ENCODE results near the gene KY. TPM values are rescaled to one million over a fixed set of nuclear protein-coding genes. Genes with fewer than 3 reads are reported as not detected.

KY gene
- total and polyA plus RNA-seq, 10 of the 15 experiments (the other 5 are each of a cell fraction or from before 2014, with no cell fraction given) = 0.04 to 0.11 TPM; not detected in 8

DNA sequence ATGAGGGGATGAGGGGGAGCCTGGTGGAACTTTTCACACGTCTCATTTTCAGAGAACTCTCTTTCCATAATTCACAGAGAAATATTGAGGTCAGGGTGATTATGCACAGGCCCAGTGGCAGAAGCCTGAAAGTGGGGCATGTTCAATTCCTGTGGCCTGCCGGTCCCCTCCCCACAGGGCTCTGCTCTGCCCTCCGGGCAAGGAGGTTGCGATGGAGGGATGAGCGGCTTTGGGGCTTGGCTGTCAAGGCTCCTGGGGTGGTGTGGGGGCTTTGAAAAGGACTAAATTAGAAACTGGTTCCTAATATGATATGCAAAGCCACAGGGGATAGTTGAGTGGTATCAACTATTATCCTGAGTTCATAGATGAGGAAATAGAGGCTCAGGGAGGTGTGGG lies 9.2 kb upstream of the KY start:
- no peak for ATAC-seq
- ChIA-PET CTCF (no interaction called here), RAD21 (ENCODE audit: unreplicated experiment) (no interaction called here), POLR2A (no interaction called here), SMC1A (ENCODE audit: uncharacterized antibody, unreplicated experiment) (no interaction called here)
- Histone ChIP-seq H3K27ac (ENCODE audit: control insufficient read depth, insufficient read depth) (no peak overlapping the region), H3K9ac (ENCODE audit: control insufficient read depth, insufficient read depth, low read length) (no peak overlapping the region), H3K4me2 (ENCODE audit: control insufficient read depth, insufficient read depth) (no peak overlapping the region), H3K27me3 (replicated peaks in 1 of 2; ENCODE audit: control insufficient read depth in 2 of 2, insufficient read depth in 2 of 2, low read length in 1 of 2) (no peaks in the 10 kb centered on the region), H3K4me3 (no peak overlapping the region), H4K20me1 (ENCODE audit: control insufficient read depth, insufficient read depth) (no peaks in the 10 kb centered on the region; the same call in 1 of the 2 replicates), H3K36me3 (ENCODE audit: control insufficient read depth in 2 of 2, insufficient read depth in 2 of 2, low read length in 1 of 2) (no peaks in the 10 kb centered on the region), H3K9me3 (replicated peaks; ENCODE audit: control insufficient read depth, insufficient read depth, low read length) (no peaks in the 10 kb centered on the region), H2AFZ (ENCODE audit: control insufficient read depth, low read depth, low read length) (no peak overlapping the region), H3K79me2 (ENCODE audit: control insufficient read depth, insufficient read depth, low read length) (no peaks in the 10 kb centered on the region), H3K4me1 (ENCODE audit: control insufficient read depth, insufficient read depth, low read length) (no peaks in the 10 kb centered on the region)
- intact Hi-C loops (cut with micrococcal nuclease; ENCODE audit: unreplicated experiment) = no loop called here
- WGBS (ENCODE audit: insufficient coverage, insufficient replicate concordance, low lambda C conversion rate, missing lambda C conversion rate) = 32% methylated on average over 5 of the region's 5 CpGs
- no TSS peak for BruUV-seq (replicated peaks)
- FAIRE-seq = no peak
- DNase-seq (ENCODE audit: low read depth, low spot score) = no peak
- in situ Hi-C loops (cut with MboI) = no loop called here
- TF ChIP-seq PAX8 (IDR thresholded peaks at IDR 0.05) (no peak), SMARCA5 (IDR thresholded peaks at IDR 0.05) (no peak), LARP7 (IDR thresholded peaks at IDR 0.05) (no peak), BHLHE40 (IDR thresholded peaks at IDR 0.05; ENCODE audit: borderline replicate concordance in 1 of 2, low read depth in 2 of 2, low read length in 1 of 2) (no peak), NFYA (IDR thresholded peaks at IDR 0.05; ENCODE audit: borderline replicate concordance, low read depth, low read length) (no peak)
- TF ChIP-seq, protein P1, sequence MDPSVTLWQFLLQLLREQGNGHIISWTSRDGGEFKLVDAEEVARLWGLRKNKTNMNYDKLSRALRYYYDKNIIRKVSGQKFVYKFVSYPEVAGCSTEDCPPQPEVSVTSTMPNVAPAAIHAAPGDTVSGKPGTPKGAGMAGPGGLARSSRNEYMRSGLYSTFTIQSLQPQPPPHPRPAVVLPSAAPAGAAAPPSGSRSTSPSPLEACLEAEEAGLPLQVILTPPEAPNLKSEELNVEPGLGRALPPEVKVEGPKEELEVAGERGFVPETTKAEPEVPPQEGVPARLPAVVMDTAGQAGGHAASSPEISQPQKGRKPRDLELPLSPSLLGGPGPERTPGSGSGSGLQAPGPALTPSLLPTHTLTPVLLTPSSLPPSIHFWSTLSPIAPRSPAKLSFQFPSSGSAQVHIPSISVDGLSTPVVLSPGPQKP (IDR thresholded peaks at IDR 0.05; ENCODE audit: low read depth, low read length) = no peak
- TF ChIP-seq, protein P2, sequence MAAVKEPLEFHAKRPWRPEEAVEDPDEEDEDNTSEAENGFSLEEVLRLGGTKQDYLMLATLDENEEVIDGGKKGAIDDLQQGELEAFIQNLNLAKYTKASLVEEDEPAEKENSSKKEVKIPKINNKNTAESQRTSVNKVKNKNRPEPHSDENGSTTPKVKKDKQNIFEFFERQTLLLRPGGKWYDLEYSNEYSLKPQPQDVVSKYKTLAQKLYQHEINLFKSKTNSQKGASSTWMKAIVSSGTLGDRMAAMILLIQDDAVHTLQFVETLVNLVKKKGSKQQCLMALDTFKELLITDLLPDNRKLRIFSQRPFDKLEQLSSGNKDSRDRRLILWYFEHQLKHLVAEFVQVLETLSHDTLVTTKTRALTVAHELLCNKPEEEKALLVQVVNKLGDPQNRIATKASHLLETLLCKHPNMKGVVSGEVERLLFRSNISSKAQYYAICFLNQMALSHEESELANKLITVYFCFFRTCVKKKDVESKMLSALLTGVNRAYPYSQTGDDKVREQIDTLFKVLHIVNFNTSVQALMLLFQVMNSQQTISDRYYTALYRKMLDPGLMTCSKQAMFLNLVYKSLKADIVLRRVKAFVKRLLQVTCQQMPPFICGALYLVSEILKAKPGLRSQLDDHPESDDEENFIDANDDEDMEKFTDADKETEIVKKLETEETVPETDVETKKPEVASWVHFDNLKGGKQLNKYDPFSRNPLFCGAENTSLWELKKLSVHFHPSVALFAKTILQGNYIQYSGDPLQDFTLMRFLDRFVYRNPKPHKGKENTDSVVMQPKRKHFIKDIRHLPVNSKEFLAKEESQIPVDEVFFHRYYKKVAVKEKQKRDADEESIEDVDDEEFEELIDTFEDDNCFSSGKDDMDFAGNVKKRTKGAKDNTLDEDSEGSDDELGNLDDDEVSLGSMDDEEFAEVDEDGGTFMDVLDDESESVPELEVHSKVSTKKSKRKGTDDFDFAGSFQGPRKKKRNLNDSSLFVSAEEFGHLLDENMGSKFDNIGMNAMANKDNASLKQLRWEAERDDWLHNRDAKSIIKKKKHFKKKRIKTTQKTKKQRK (IDR thresholded peaks at IDR 0.05; ENCODE audit: low read depth, low read length) = no peak
